Tibial nerve (tissue), 4 donors: ENCODE results near the gene RUFY2.

Experiments used
- CTCF ChIP-seq, 5 experiments: fragments of 200-600 bp in 3 of 5; fragments of 450-650 bp in 2 of 5; sonication (generic) in 3 of 5; IDR thresholded peaks; one replicate each; pipeline ENCODE4 v1.5.1; 2016 to 2019; ENCODE audit warnings: antibody characterized with exemption in 5 of 5, mild to moderate bottlenecking in 3 of 5, moderate library complexity in 2 of 5
- EP300 ChIP-seq, 2 donors: sonication (generic); formaldehyde crosslinking; IDR thresholded peaks; one replicate each; pipeline ENCODE4 v1.6.1; 2017; ENCODE audit warnings: antibody characterized with exemption in 2 of 2, mild to moderate bottlenecking in 1 of 2
- POLR2A ChIP-seq, 2 donors: fragments of 450-650 bp; IDR thresholded peaks; one replicate each; pipeline ENCODE4 v1.6.1; 2017; ENCODE audit warnings: antibody characterized with exemption in 2 of 2, mild to moderate bottlenecking in 2 of 2, moderate library complexity in 2 of 2

GRCh38 chr10:68310531-68310930 lies 96.5 kb downstream of the RUFY2 start:
- TF ChIP-seq CTCF (IDR thresholded peaks at IDR 0.05) (no peak), EP300 (IDR thresholded peaks at IDR 0.05) (no peak), POLR2A (IDR thresholded peaks at IDR 0.05) (no peak)
